Heart left ventricle (tissue), 16 donors: Measurements from ENCODE around the gene MAP4K1. TPM values are rescaled to one million over a fixed set of nuclear protein-coding genes. Genes with fewer than 3 reads are reported as not detected.

Experiments used
- ATAC-seq, 4 donors: fragments of 200-7000 bp; cut with Tn5 transposase; one replicate each; pipeline ENCODE4 v1.9.1; 2020 to 2022; ENCODE audit warnings: moderate library complexity in 4 of 4, mild to moderate bottlenecking in 3 of 4, moderate number of reproducible peaks in 1 of 4
- DNase-seq, 5 donors: peaks; one replicate each; pipeline ENCODE4 v3.0.0-alpha.2; 2020
- H3K27ac ChIP-seq, 12 donors: fragments of 200-600 bp; sonication (generic) in 4 of 12; one replicate each; pipeline versions ENCODE4 v1.5.0 to v1.8.0; 2016 to 2022; ENCODE audit warnings: mild to moderate bottlenecking in 2 of 12
- H3K27me3 ChIP-seq, 9 donors: fragments of 200-600 bp; sonication (generic) in 2 of 9; one replicate each; pipeline versions ENCODE4 v1.5.1 to v1.8.0; 2016 to 2022; ENCODE audit warnings: mild to moderate bottlenecking in 3 of 9
- H3K36me3 ChIP-seq, 9 donors: fragments of 200-600 bp; sonication (generic) in 2 of 9; one replicate each; pipeline versions ENCODE4 v1.5.0 to v1.8.0; 2018 to 2022; ENCODE audit warnings: mild to moderate bottlenecking in 2 of 9
- H3K4me1 ChIP-seq, 12 donors: fragments of 200-600 bp; sonication (generic) in 4 of 12; one replicate each; pipeline versions ENCODE4 v1.5.0 to v1.8.0; 2016 to 2022; ENCODE audit warnings: mild to moderate bottlenecking in 3 of 12
- H3K4me3 ChIP-seq, 12 donors: fragments of 200-600 bp; sonication (generic) in 4 of 12; one replicate each; pipeline versions ENCODE4 v1.5.0 to v1.8.0; 2017 to 2022; ENCODE audit warnings: mild to moderate bottlenecking in 9 of 12, moderate library complexity in 4 of 12
- H3K9me3 ChIP-seq, 12 donors: fragments of 200-600 bp; sonication (generic) in 4 of 12; one replicate each; pipeline versions ENCODE4 v1.5.0 to v1.8.0; 2016 to 2022; ENCODE audit warnings: mild to moderate bottlenecking in 1 of 12
- POLR2A ChIP-seq, 2 donors: fragments of 450-650 bp; IDR thresholded peaks; one replicate each; pipeline ENCODE4 v1.6.1; 2017; ENCODE audit warnings: antibody characterized with exemption in 2 of 2, mild to moderate bottlenecking in 2 of 2, moderate library complexity in 2 of 2
- WGBS, 4 donors: extraction: QIAGEN DNeasy Blood & Tissue Kit in 2 of 4; methylation state at CpG; one replicate each; pipeline versions ENCODE4 v1.1.5 to v1.1.7; 2013 to 2018; 5-methylcytosine and 5-hydroxymethylcytosine counted together
- intact Hi-C, 10 donors: fragments of 100-400 bp; cut with DNase I; formaldehyde crosslinking; loops; one replicate each; pipeline versions ENCODE4 v1.11.1 to v1.14.2; 2022
- polyA plus RNA-seq, 2 donors: library from polyadenylated mRNA; stranded (reverse); fragments of 200-250 nt; gene quantifications; one replicate each; pipeline ENCODE4 v1.2.3, GENCODE V29; 2013
- total RNA-seq, 9 donors: library from RNA; depleted of rRNA in 2 of 9; stranded (reverse); fragments of >200 nt in 2 of 9; fragmentation: NEBNext Ultra II Directional in 3 of 9; extraction: Animal tissue kit (Norgen Biotek cat#: 25700) in 3 of 9; gene quantifications; one replicate each; pipeline versions ENCODE4 v1.1.0 to v1.2.4, GENCODE V29; 2016 to 2023
- TF ChIP-seq, protein P1 (sequence below), 12 donors: fragments of 200-600 bp; sonication (generic) in 4 of 12; IDR thresholded peaks; one replicate each; pipeline versions ENCODE4 v1.5.0 to v1.8.0; 2018 to 2022; ENCODE audit warnings: antibody characterized with exemption in 12 of 12, mild to moderate bottlenecking in 5 of 12
- donor health status: ischemic (EF 13 %, LVEDD 7.1; RV severe dilation, severe dysfunction).
- donor health status: healthy with polysubstance abuse.
- donor health status: DM: no; HTN: yes; CAD: no.
- donor health status: DM: no; HTN: no; CAD: no.
- donor health status: ischemic (EF 25% LVEDD 6.9; RV normal size, moderate dysfunction).
- donor health status: ischemic (EF 25% LVEDD 5.7; RV mildly dilated, moderate dysfunction).
- donor health status: healthy.
- donor health status: DM: yes; HTN: yes; CAD: no.
- donor health status: ischemic (EF 35%, LVEDD 5.7; RV mildly dilated, moderate dysfunction).
- donor health status: nonischemic (EF 11% LVEDD 7.7; RV severe dilation, severe dysfunction).
- donor health status: DM: yes; HTN: yes; CAD: no.
- donor health status: PGD.
- donor health status: ischemic (EF 29% LVEDD 5.4; RV normal size, mild dysfunction).
- donor health status: nonischemic (EF 23%, LVEDD 6.1; RV moderate dilation, normal function).

Gene MAP4K1
- total and polyA plus RNA-seq, 11 donors, result 0.69 to 9.9 (median 2.7) TPM

DNA sequence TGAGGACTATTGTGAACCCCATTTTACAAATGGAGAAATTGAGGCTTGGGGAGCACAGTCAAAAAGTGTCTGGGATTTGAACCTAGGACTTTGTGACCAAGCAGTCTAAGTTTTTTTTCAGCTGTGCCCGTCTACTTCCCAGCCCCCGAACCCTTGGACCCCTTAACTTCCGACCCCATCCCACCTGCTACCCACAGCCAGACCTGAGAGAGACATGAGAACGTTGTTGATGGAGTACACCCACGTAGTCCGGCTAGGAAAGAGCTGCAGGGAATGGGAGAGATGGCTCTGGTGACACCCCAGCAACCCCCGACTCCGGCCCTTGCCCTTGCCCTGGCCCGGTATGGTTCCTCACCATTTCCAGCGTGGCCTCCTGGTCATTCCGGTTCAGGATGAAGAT lies 18.0 kb downstream of the MAP4K1 start:
- no peaks in the 10 kb centered on the region for H3K9me3 ChIP-seq
- no peak overlapping the region for H3K27ac ChIP-seq
- ATAC-seq, result no peak
- H3K27me3 ChIP-seq, result peaks cover 0 to 8% (median 0%) of the 10 kb centered on the region in 9 donors
- DNase-seq, result no peak
- no peaks in the 10 kb centered on the region for H3K36me3 ChIP-seq
- WGBS, 4 donors, result 88 to 92% (median 89%) methylated on average over 11 of the region's 11 CpGs
- intact Hi-C loops, result loop anchor here in 1 of 10 donors (10.0 kb wide), 1 partner anchor 345 kb away; no protein-coding TSS in a partner anchor
- H3K4me1 ChIP-seq, result peaks cover 0 to 7% (median 0%) of the 10 kb centered on the region in 12 donors
- no peak for TF ChIP-seq POLR2A (IDR thresholded peaks at IDR 0.05)
- TF ChIP-seq, protein P1, sequence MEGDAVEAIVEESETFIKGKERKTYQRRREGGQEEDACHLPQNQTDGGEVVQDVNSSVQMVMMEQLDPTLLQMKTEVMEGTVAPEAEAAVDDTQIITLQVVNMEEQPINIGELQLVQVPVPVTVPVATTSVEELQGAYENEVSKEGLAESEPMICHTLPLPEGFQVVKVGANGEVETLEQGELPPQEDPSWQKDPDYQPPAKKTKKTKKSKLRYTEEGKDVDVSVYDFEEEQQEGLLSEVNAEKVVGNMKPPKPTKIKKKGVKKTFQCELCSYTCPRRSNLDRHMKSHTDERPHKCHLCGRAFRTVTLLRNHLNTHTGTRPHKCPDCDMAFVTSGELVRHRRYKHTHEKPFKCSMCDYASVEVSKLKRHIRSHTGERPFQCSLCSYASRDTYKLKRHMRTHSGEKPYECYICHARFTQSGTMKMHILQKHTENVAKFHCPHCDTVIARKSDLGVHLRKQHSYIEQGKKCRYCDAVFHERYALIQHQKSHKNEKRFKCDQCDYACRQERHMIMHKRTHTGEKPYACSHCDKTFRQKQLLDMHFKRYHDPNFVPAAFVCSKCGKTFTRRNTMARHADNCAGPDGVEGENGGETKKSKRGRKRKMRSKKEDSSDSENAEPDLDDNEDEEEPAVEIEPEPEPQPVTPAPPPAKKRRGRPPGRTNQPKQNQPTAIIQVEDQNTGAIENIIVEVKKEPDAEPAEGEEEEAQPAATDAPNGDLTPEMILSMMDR (IDR thresholded peaks at IDR 0.05), result no peak
- H3K4me3 ChIP-seq, result no peak overlapping the region

DNA sequence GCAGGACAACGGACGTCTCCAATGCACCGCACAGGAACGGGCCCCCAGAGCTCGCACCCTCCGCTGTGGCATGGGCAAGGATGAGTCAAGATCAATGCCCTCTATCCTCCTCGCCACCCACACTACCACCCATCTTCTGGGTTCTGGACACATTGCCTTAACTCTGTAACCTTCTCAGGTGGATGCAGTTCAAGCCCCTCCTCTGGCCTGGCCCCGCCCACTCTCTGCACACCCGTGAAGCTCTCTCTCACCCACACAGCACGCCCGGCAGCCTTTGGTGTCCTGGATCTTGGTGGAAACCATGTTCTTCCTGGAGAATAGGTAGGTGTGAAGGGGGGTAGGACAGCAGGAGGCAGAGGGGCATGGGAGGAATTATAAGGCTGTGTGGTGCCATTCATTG lies 20.7 kb downstream of the MAP4K1 start:
- intact Hi-C loops, result no loop called here
- DNase-seq, result no peak
- no peak for ATAC-seq
- TF ChIP-seq POLR2A (IDR thresholded peaks at IDR 0.05), result no peak
- TF ChIP-seq, protein P1 (IDR thresholded peaks at IDR 0.05), result no peak
- Histone ChIP-seq H3K4me3 (no peak overlapping the region), H3K27ac (no peak overlapping the region), H3K4me1 (peaks cover 0 to 7% (median 0%) of the 10 kb centered on the region in 12 donors), H3K36me3 (no peaks in the 10 kb centered on the region), H3K27me3 (peaks cover 0 to 21% (median 0%) of the 10 kb centered on the region in 9 donors), H3K9me3 (no peaks in the 10 kb centered on the region)
- WGBS, 4 donors, result 83 to 86% (median 85%) methylated on average over 11 of the region's 11 CpGs

DNA sequence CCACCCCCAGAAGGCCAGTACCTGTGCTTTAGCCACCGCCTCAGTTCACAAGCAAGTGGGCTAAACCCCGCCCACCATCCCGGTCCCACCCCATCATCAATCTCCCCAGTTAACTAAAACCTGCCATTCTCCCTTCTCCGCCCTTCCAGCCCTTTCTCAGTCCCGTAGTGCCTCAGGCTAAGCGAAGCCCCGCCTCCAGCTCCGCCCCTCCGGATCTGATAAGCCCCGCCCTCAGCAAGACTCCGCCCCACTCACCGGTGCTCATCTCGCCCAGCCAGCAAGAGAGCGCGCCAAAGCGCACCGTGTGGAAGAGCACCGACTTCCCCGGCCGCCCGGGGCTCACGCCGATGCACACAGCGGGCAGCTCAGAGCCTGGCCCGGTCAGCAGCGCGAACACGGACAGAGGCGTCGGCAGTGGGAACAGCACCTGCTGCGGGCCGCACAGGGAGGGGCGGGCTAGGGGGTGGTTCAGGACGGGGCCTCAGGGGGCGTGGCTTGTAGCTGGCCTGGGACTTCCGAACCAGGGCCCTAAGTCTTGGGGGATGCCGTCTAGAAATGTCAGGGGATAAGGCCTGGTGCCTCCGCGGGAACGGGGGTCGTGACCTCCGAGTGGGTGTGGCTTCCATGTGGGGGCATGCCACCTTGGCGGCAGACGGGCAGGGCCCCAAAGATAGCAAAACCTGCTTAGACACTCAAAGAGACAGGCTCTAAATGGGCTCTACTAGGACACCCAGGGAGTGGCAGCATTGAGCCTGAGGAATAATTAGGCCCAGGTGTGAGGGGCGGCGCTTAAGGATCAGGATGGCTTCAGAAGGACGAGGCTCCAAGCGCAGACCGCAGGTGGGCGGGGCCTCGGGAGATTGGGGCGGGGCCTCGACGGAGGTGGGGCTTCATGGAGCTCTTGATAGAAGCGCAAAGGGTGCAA lies 21.4 kb downstream of the MAP4K1 start:
- intact Hi-C loops, result no loop called here
- no peaks in the 10 kb centered on the region for H3K9me3 ChIP-seq
- ATAC-seq (peak in 2 of 4 donors; percentile 36 to 56), DNase-seq (peak in 1 of 5 donors; percentile 33)
- no peak overlapping the region for H3K27ac ChIP-seq
- peak overlapping the region in 1 of 12 donors; percentile 29 for H3K4me3 ChIP-seq
- TF ChIP-seq, protein P1 (IDR thresholded peaks at IDR 0.05), result no peak
- TF ChIP-seq POLR2A (IDR thresholded peaks at IDR 0.05), result no peak
- no peaks in the 10 kb centered on the region for H3K36me3 ChIP-seq
- H3K4me1 ChIP-seq, result peaks cover 0 to 7% (median 0%) of the 10 kb centered on the region in 12 donors
- 17 to 23% (median 22%) methylated on average over 37 to 55 of the region's 55 CpGs for WGBS, 4 donors
- peaks cover 0 to 21% (median 0%) of the 10 kb centered on the region in 9 donors for H3K27me3 ChIP-seq

DNA sequence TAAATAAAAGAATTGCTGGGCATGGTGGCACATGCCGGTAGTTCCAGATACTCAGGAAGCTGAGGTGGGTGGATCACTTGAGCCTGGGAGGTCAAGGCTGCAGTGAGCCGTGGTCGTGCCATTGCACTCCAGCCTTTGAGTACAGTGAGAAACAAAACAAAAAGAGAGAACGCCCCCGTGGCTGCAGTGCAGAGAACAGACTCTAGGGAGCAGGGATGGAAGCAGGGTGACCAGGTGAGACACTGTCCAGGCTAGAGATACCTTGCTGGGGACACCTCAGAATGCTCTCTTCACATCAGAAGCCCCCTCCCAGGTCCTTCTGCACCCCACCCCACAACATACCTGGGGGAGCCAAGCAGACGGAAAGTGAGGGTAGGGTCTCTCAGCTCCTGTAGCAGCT lies 24.8 kb downstream of the MAP4K1 start:
- no peaks in the 10 kb centered on the region for H3K9me3 ChIP-seq
- peaks cover 0 to 21% (median 0%) of the 10 kb centered on the region in 9 donors for H3K27me3 ChIP-seq
- intact Hi-C loops, result no loop called here
- no peak overlapping the region for H3K4me3 ChIP-seq
- no peak for ATAC-seq
- no peaks in the 10 kb centered on the region for H3K36me3 ChIP-seq
- 76 to 82% (median 79%) methylated on average over 6 of the region's 6 CpGs for WGBS, 4 donors
- no peak for DNase-seq
- peaks cover 0 to 7% (median 0%) of the 10 kb centered on the region in 12 donors for H3K4me1 ChIP-seq
- TF ChIP-seq POLR2A (IDR thresholded peaks at IDR 0.05), result no peak
- TF ChIP-seq, protein P1 (IDR thresholded peaks at IDR 0.05), result no peak
- no peak overlapping the region for H3K27ac ChIP-seq
